ENCODE results near the gene XRCC3.

DNA sequence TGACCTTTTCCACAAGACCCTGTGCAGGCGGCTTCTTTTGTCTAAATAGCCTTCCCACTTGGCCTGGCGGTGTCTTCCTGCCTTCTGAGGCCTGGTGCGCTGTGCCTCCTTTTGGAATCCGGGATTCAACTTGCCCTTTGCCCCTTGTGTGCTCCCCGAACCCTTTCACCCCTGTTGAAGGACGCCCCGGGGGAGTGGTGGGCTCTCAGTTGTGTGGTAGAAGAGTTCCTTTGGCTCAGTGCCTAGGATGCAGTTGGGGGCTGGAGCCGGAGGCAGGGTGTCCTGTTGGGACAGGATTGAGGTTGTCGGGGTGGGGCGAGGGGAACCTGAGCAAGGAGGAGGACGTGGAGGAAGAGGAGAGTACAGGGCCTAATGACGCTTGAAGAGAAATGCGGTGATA, 51.7 kb downstream of the XRCC3 start:
- TF ChIP-seq, protein P1, sequence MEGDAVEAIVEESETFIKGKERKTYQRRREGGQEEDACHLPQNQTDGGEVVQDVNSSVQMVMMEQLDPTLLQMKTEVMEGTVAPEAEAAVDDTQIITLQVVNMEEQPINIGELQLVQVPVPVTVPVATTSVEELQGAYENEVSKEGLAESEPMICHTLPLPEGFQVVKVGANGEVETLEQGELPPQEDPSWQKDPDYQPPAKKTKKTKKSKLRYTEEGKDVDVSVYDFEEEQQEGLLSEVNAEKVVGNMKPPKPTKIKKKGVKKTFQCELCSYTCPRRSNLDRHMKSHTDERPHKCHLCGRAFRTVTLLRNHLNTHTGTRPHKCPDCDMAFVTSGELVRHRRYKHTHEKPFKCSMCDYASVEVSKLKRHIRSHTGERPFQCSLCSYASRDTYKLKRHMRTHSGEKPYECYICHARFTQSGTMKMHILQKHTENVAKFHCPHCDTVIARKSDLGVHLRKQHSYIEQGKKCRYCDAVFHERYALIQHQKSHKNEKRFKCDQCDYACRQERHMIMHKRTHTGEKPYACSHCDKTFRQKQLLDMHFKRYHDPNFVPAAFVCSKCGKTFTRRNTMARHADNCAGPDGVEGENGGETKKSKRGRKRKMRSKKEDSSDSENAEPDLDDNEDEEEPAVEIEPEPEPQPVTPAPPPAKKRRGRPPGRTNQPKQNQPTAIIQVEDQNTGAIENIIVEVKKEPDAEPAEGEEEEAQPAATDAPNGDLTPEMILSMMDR (IDR thresholded peaks at IDR 0.05; ENCODE audit: low read depth, low read length), result no peak
- TF ChIP-seq POLR2A (IDR thresholded peaks at IDR 0.05; ENCODE audit: extremely low read depth, insufficient read length) (no peak), MYC (IDR thresholded peaks at IDR 0.05; ENCODE audit: low read depth, low read length) (no peak)

Data from NB4 (cell line).